Activated T-cell treated with anti-CD3 and anti-CD28 coated beads, Interleukin-2, amount 50 U/mL, for 72 hours (primary cell): Measurements from ENCODE around the gene PIAS4. TPM values are rescaled to one million over a fixed set of nuclear protein-coding genes. Genes with fewer than 3 reads are reported as not detected.

Experiments used
- ATAC-seq, 2 donors: fragments of 150-1000 bp; cut with Tn5 transposase; replicated peaks in 1 of 2; 2 replicates each; pipeline ENCODE4 v1.10.0; 2021; ENCODE audit warnings: moderate library complexity in 2 of 2, mild to moderate bottlenecking in 1 of 2
- DNase-seq, 2 donors: peaks; one replicate each; pipeline ENCODE4 v3.0.0; 2021 to 2022; ENCODE audit warnings: mixed read lengths in 1 of 2
- H3K27ac Mint-ChIP-seq: one replicate; pipeline ENCODE4 v1.8.0; 2022; ENCODE audit warnings: mild to moderate bottlenecking, moderate library complexity, mixed read lengths
- H3K27me3 Mint-ChIP-seq: one replicate; pipeline ENCODE4 v1.8.0; 2022; ENCODE audit warnings: low read depth, mixed read lengths
- H3K36me3 Mint-ChIP-seq, 2 donors: one replicate each; pipeline ENCODE4 v1.8.0; 2022; ENCODE audit warnings: mixed read lengths in 2 of 2, mild to moderate bottlenecking in 1 of 2; ENCODE audit not compliant: insufficient read depth in 2 of 2
- H3K4me1 Mint-ChIP-seq: one replicate; pipeline ENCODE4 v1.8.0; 2022; ENCODE audit warnings: low read depth, mixed read lengths
- H3K4me3 Mint-ChIP-seq, 2 donors: one replicate each; pipeline ENCODE4 v1.8.0; 2022; ENCODE audit warnings: mild to moderate bottlenecking in 2 of 2, mixed read lengths in 2 of 2, moderate library complexity in 2 of 2
- H3K9me3 Mint-ChIP-seq, 2 donors: one replicate each; pipeline ENCODE4 v1.8.0; 2022; ENCODE audit warnings: mixed read lengths in 2 of 2
- total RNA-seq, 2 donors: library from RNA; stranded (reverse); gene quantifications; one replicate each; pipeline ENCODE4 v1.2.3, GENCODE V29; 2022

Gene PIAS4
- total RNA-seq, 2 donors from 2014 or later = 33.4 TPM

DNA sequence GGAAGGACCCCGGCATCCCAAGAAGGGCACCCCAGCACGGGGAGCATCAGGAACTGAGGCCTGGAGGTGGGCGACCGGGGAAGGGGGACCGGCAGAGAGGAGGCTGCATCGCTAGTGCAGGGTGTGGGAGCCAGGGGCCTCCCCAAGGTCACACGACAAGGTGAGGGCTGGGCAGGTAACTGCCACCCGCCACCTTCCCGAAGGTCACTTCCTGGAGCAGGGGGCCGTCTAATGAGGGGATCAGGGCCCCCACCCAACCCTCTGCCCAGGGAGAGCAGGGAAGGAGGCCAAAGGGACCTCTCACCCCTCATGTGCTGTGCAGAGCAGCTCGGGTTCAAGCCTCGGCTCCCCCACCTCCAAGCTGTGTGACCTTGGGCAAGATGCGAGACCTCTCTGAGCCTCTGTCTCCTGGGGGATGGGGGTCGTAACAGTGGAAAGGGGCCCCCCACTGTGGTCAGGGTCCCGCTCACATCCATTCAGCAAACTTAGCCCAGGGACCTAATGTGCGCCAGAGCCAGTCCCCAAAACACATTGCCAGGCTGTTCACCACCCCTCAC lies 53.2 kb downstream of the PIAS4 start:
- ATAC-seq = no peak
- H3K4me3 Mint-ChIP-seq = peak overlapping the region; percentile 66 to 80
- H3K4me1 Mint-ChIP-seq = peaks cover 26% of the 10 kb centered on the region

DNA sequence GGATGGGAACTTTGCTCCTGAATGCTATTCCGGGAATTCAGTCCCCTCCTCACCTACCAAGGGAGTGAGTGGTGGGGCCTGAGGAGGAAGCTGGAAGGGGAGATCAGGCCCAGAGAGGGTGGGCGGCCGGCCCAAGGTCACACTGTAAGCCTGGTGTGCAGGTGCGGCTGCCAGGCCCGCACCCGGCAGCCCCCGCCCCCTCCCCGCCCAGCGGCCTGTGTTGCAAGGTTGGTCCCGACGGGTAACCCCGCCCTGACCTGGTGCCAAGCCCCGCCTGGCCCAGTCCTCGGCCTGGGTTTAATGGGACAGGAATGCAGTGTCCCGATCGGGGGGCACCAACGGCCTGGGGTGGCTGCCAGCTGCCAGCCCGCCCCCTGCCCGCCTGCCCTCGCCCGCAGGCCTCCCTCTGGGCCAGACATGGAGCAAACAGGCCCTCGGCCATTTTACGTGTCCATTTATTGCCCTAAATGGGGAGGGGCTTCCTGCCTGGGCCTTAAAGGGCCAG lies 53.7 kb downstream of the PIAS4 start:
- Mint-ChIP-seq H3K4me1 (peaks cover 26% of the 10 kb centered on the region), H3K27ac (peak overlapping the region; percentile 46), H3K36me3 (peaks cover 2 to 6% of the 10 kb centered on the region in 2 donors), H3K27me3 (no peaks in the 10 kb centered on the region), H3K9me3 (no peaks in the 10 kb centered on the region), H3K4me3 (peak overlapping the region in 1 of 2 donors; percentile 39)
- ATAC-seq (no peak), DNase-seq (no peak)

More for the DNA sequence above, 53.2 kb downstream of the PIAS4 start:
- no peak for DNase-seq
- peaks cover 4 to 12% of the 10 kb centered on the region in 2 donors for H3K36me3 Mint-ChIP-seq
- H3K27ac Mint-ChIP-seq = peak overlapping the region; percentile 93
- no peaks in the 10 kb centered on the region for H3K9me3 Mint-ChIP-seq
- H3K27me3 Mint-ChIP-seq = no peaks in the 10 kb centered on the region

DNA sequence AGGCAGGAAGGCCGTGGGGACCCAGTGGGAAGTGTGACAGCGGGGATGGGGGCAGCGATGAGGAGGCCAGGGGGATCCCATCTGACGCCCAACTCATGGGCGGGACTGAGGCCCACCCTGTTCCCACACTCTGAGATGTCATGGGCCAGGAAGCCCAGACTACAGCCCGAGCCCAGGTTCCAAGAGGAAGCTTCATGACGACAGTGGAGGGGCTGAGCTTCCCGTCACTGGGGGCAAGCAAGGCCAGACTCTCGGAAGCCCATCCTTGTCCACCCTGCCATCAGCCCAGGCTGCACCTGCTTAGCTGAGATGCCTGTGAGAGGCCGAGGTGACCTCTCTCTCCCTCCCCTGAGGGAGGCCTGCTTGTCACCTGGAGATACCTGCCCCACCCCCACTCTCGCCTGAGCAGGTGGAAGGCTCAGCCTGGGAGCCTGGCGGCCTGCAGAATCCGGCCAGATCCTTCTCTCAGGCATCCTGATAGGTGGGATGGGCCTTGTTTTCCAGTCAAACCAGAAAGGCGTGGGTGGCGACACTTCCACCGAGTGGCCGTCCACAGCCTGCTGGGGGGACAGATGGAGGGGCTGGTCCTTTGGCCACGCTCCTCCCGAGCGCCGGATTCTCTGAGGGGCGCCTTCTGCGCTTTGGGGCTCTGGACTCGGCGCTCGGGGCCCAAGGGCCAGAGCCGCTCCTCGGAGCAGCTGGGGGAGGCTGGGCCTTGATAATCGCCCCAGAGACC lies 54.3 kb downstream of the PIAS4 start:
- Mint-ChIP-seq H3K36me3 (peaks cover 4% of the 10 kb centered on the region in 2 donors), H3K9me3 (no peaks in the 10 kb centered on the region), H3K27me3 (no peaks in the 10 kb centered on the region), H3K4me1 (peaks cover 26% of the 10 kb centered on the region), H3K4me3 (peak overlapping the region; percentile 84 to 93), H3K27ac (peak overlapping the region; percentile 46)
- no peak for DNase-seq
- no peak for ATAC-seq

DNA sequence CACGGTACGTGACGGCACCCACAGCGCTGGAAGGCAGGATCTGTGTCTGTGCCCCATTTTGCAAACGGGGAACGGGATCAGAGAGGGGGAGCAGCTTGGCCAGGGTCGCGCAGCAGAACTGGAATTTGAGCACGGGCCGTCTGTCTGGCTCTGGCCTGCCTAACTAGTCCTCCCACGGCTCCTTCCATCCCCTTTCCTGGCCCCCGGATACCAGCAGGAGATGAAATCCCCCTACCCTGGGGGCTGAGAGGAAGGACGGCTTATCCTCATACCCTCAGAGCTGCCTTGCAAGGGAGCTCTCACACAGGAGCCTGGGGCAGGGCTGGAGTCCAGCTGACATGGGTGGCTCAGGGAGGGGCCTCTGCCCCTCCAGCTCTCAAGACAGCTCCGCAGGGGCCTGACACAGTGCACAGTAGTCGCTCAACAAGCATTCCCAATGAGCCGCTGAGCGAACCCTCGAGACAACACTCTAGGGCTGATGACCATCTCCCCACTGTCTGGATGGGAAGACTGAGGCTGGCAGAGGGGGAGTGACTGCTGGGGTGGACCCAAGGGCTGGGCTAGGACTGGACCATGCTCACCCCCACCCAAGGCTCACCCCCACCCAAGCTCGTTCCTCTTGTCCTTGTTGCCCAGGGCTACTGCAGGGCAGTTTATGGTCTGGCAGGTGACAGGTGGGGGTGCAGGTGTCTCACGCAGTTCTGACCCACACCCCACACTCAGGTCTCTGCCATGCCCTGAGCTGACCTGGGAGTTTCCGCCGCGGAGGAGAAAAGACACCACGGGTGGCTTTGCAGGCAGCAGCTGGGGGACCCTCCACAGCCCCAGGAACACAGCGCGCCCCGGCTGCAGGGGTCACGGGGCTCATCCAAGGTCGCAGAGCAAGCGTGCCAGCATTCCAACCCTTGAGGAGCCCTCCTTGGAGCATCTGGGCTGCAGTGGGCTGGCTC lies 55.2 kb downstream of the PIAS4 start:
- Mint-ChIP-seq H3K9me3 (no peaks in the 10 kb centered on the region), H3K4me1 (peaks cover 21% of the 10 kb centered on the region), H3K27ac (no peak overlapping the region), H3K27me3 (no peaks in the 10 kb centered on the region), H3K4me3 (peak overlapping the region; percentile 84 to 93), H3K36me3 (peaks cover 4% of the 10 kb centered on the region in 2 donors)
- DNase-seq (no peak), ATAC-seq (no peak)

DNA sequence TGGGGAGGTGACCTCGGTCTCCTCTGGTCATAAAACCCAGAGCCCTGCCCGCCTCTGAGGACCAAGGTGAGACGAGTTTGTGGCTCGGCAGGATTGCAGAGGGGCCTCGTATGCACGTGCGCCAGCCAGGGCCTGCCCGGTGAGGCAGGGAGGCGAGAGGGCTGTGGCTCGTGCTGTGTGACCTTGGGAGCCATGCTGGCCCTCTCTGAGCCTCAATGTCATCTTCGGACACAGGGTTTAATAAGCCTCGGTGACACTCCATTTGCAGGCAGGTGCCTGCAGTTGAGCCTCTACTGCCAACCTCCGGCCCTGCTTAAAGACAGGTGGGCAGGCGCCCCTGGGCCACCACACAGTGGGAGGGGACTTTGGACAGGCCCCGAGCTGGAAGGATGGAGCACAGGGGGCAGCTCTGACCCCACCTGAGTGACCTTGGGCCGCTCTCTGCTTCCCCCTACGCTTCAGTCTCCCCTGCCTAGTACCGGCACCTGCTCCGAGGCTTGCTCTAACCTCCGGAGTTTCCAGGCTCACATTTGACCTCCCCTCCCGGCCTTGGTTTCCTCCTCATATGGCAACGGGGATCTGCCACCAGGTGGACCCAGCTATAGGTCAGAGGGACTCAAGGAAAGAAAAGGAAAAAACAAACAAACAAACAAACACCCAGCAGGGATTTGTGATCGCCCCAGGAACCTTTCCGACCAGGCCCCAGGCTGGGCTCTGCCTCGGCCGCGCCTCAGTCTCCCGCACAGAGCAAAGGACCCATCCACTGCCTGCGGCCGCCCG lies 56.0 kb downstream of the PIAS4 start:
- no peak for DNase-seq
- H3K9me3 Mint-ChIP-seq = no peaks in the 10 kb centered on the region
- H3K4me1 Mint-ChIP-seq = peaks cover 21% of the 10 kb centered on the region
- peak overlapping the region; percentile 94 for H3K27ac Mint-ChIP-seq
- H3K4me3 Mint-ChIP-seq = peak overlapping the region; percentile 84 to 93
- ATAC-seq = no peak
- H3K27me3 Mint-ChIP-seq = no peaks in the 10 kb centered on the region
- H3K36me3 Mint-ChIP-seq = peaks cover 4% of the 10 kb centered on the region in 2 donors

DNA sequence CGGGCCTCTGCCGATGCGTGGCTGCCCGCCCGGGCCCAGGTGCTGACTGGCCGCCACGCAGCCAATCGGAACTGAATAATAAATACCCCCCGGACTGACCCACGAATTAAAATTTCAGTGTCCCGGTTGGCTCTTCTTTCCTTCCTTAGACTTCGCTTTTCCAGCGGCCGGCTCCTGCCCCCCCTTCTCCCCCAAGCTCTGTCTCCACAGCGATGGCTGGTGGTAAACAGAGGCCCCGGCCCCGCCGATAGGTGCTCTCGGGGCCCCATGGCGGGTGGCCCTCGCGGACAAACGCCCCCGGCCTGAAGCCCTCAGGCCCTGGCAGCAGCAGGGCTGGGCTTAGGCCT lies 56.6 kb downstream of the PIAS4 start:
- Mint-ChIP-seq H3K27me3 (no peaks in the 10 kb centered on the region), H3K4me1 (peaks cover 27% of the 10 kb centered on the region), H3K27ac (peak overlapping the region; percentile 94), H3K36me3 (peaks cover 4% of the 10 kb centered on the region in 2 donors), H3K4me3 (peak overlapping the region; percentile 84 to 93), H3K9me3 (no peaks in the 10 kb centered on the region)
- no peak for ATAC-seq
- DNase-seq = no peak

DNA sequence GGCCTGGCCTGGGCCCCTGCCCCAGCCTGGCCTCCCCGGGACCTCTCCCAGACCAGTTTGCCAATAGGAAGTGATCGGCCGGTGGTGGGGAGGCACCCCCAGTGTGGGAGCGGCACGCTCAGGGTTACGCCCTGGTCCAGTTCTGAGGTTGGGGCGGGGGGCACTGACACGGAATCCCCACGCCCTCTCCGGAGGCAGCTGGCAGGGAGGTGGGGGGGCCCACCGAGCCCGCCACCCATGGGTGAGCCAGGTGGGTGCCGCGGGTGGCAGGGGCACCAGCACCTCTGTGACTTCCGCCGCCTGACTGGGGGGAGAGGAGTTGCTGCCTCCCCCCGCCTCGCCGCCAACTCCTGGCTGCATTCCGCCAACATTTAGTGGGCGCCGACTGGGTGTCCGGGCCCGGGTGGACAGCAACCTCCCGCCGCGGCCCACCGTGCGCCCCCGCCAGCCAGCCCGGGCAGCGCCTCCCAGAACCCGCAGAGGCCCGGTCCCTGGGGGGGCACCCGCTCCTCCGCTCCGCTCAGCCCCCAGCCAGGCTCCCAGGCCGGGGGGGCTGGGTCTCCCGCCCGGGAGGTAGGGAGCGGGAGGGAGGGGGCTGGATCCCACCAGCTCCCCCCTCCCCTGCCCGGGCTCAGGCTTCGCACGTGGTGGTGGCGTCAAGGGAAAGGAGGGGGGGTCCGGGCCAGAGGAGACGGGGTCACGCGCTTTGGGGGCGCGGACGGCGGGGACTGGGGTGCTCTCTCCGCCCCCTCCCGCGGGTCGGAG lies 57.1 kb downstream of the PIAS4 start:
- ATAC-seq (no peak), DNase-seq (peak in 1 of 2 donors; percentile 47)
- Mint-ChIP-seq H3K4me3 (peak overlapping the region; percentile 84 to 93), H3K9me3 (no peaks in the 10 kb centered on the region), H3K4me1 (peaks cover 33% of the 10 kb centered on the region), H3K27ac (peak overlapping the region; percentile 94), H3K27me3 (no peaks in the 10 kb centered on the region), H3K36me3 (peaks cover 4% of the 10 kb centered on the region in 2 donors)

DNA sequence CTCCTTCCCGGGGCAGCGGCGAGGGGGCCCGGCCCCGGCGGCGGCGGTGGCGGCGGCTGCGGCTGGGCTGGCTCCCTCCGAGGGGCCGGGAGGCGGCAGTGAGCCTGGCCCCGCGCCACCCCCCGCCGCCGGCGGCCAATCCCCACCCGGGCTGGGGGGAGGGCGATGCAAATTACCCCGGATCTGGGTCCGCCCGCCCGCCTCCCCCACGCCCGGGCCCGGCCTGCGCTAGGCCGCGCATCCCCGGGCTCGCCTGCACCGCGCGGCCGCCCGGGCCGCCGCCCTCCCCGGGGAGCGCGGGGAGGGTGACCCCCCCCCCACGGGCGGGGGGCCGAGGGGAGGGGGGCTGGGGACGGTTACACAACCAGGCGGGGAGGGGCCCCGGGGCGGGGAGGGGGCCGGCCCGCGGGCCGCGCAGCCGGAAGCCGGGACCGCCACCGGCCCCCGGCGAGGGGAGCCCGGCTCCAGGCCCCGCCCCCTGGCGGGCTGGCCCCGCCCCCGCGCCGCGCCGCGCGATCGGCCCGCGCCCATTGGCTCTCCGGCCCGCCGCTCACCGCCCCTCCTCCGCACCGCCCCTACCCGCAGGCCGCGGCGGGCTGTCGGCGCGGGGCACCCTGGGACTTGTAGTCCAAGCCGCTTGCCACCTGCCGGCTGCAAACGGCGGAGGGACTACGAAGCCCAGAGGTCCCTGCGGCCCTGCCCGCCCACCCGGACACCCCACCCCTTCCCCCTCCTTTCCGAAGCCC lies 58.1 kb downstream of the PIAS4 start:
- ATAC-seq = peak; percentile 80 to 83
- no peaks in the 10 kb centered on the region for H3K27me3 Mint-ChIP-seq
- peaks cover 31% of the 10 kb centered on the region for H3K4me1 Mint-ChIP-seq
- H3K27ac Mint-ChIP-seq = no peak overlapping the region
- peak; percentile 98 to 99 for DNase-seq
- no peaks in the 10 kb centered on the region for H3K9me3 Mint-ChIP-seq
- peaks cover 4% of the 10 kb centered on the region in 2 donors for H3K36me3 Mint-ChIP-seq
- H3K4me3 Mint-ChIP-seq = peak overlapping the region in 1 of 2 donors; percentile 60

DNA sequence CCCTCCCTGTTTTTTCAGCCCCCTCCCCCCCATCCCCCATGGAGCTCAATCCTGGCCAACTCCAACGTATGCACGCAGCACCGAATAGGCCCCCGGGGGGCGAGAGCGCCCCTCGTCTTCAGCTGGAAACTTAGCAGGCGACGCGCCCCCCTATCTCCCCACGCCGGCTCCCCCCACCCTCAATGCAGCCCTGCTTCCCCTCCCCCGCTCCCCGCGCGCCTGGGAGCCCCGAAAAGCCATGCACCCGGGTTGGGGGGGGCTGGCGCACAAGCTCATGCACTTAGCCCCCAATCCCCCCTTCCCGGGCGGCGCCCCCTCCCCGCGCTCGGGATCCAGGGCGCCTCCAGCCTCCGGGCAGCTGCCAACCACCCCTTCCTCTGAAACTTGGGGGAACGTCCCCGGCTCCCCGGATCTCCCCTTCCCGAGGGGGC lies 58.7 kb downstream of the PIAS4 start:
- Mint-ChIP-seq H3K36me3 (peaks cover 4% of the 10 kb centered on the region in 2 donors), H3K4me3 (peak overlapping the region; percentile 27 to 60), H3K27me3 (no peaks in the 10 kb centered on the region), H3K9me3 (no peaks in the 10 kb centered on the region), H3K4me1 (peaks cover 31% of the 10 kb centered on the region), H3K27ac (no peak overlapping the region)
- DNase-seq = peak; percentile 49 to 59
- ATAC-seq = no peak

DNA sequence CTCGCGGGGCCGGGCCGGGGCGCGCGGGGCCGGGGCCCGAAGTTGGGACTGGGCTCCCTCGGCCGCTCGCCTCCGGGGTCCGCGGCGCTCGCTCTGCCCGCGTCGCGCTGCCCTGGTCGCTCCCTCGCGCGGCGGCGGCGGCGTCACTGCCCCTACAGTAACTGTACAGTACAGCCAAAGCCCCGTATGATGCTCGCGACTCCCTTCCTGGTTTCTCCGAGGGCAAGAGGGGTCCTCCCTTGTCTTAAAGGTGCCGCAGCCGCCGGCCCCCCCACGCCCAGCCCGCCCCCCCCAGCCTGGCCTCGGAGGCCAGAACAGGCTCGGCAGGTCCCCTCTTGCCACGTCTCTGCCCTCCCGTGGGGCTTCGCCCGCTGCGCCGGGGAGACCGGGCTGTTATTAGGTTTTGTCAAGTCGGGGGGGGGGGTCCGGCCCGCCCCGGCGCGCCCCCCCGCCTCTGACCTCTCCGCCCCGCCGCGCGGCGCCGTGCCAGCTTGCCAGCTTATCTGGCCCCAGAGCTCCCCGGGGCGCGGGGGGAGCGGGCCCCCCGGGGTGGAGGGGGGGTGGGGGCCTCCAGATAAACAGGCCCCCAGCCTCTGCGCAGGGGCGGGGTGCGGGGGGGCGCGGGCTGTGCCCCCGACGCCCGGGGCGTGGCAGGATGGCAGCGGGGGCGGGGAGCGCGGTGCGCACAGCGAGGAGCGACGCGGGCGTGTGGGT lies 59.3 kb downstream of the PIAS4 start, which contains the start of gene ZBTB7A:
Gene ZBTB7A (minus strand): TSS at position 218 of the 714 bp plus-strand sequence. CDS start 11,667 bp downstream, outside the sequence.
- ATAC-seq (peak; percentile 60), DNase-seq (peak; percentile 83 to 85)
- Mint-ChIP-seq H3K4me1 (peaks cover 31% of the 10 kb centered on the region), H3K9me3 (no peaks in the 10 kb centered on the region), H3K36me3 (peaks cover 4% of the 10 kb centered on the region in 2 donors), H3K4me3 (peak within 1 kb of the TSS; percentile 82 to 84), H3K27me3 (no peaks in the 10 kb centered on the region), H3K27ac (peak within 1 kb of the TSS; percentile 78)
